HEK293T (cell line): ENCODE measurements around the gene CGNL1.

ENCODE experiments used
- CTBP1 ChIP-seq: fragments of 450-650 bp; IDR thresholded peaks from 2 replicates; pipeline ENCODE4 v1.6.1; 2016; ENCODE audit warnings: borderline replicate concordance
- ELF4 ChIP-seq: fragments of 450-650 bp; IDR thresholded peaks from 2 replicates; pipeline ENCODE4 v1.6.1; 2017; ENCODE audit warnings: antibody characterized with exemption
- FOXA1 ChIP-seq: fragments of 450-650 bp; IDR thresholded peaks from 2 replicates; pipeline ENCODE4 v1.6.1; 2016; ENCODE audit warnings: mild to moderate bottlenecking
- FOXM1 ChIP-seq: fragments of 450-650 bp; IDR thresholded peaks from 2 replicates; pipeline ENCODE4 v1.6.1; 2017; ENCODE audit warnings: mild to moderate bottlenecking, borderline replicate concordance
- SP1 ChIP-seq: fragments of 450-650 bp; IDR thresholded peaks from 2 replicates; pipeline ENCODE4 v1.6.1; 2017
- SUZ12 ChIP-seq: fragments of 450-650 bp; IDR thresholded peaks from 2 replicates; pipeline ENCODE4 v1.6.1; 2016; ENCODE audit warnings: mild to moderate bottlenecking

- TF ChIP-seq FOXM1 (no peak), SUZ12 (no peak), SP1 (no peak), ELF4 (no peak), FOXA1 (no peak), CTBP1 (no peak)
Measured at GRCh38 chr15:57554063-57554811, 177.9 kb downstream of the CGNL1 start.
